ENCODE results near the gene ZXDC. TPM values are rescaled to one million over a fixed set of nuclear protein-coding genes. Genes with fewer than 3 reads are reported as not detected.

ZXDC gene
- total RNA-seq, 4 donors from 2014 or later, result 40.5 to 97.5 (median 61.2) TPM

DNA sequence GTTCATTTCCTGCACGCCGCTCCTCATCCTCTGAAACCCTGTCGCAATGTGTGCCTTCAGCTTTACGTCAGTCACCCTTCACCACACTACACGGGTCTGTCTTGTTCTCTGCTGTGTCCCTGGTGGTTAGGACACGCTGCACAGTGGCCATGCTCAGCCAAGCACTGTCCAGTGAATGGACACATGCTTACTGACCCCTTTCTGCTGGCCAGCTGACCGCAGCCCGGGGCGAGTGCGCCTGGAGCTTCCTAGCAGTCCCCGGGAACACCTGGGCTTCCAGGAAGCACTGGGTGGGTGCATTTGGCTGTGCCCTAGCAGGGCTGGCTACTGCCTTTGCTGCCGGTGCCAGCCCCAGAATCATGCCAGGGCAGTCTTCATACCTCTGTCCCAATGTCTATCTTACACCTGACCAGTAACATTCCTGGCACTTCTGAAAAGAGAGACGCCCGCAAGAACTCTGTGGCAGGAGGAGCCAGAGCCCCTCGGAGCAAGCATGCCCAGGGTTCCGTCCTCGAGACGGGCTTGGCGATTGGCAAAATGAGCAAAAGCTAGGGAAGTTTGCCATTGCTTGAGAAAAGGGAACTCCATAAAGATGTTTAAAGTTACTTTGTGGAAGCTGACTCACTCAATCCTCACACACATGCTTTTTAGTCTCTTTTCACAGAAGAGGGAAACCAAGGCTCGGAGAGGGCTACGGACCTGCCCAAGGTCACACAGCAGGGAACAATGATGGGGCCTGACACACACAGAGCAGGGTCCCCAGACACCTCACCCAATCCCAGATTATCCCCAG is 15.7 kb upstream of the ZXDC start:
- H3K4me1 ChIP-seq, result peaks cover 7% of the 10 kb centered on the region
- H3K27me3 ChIP-seq, result no peaks in the 10 kb centered on the region
- H3K27ac ChIP-seq, result no peak overlapping the region
- no peaks in the 10 kb centered on the region for H3K36me3 ChIP-seq
- DNase-seq (ENCODE audit: low spot score in 2 of 2), result no peak
- WGBS, result 86% methylated on average over 20 of the region's 21 CpGs
- H3K9me3 ChIP-seq, result no peaks in the 10 kb centered on the region
- H3K4me3 ChIP-seq, result no peak overlapping the region
- TF ChIP-seq, protein P1, sequence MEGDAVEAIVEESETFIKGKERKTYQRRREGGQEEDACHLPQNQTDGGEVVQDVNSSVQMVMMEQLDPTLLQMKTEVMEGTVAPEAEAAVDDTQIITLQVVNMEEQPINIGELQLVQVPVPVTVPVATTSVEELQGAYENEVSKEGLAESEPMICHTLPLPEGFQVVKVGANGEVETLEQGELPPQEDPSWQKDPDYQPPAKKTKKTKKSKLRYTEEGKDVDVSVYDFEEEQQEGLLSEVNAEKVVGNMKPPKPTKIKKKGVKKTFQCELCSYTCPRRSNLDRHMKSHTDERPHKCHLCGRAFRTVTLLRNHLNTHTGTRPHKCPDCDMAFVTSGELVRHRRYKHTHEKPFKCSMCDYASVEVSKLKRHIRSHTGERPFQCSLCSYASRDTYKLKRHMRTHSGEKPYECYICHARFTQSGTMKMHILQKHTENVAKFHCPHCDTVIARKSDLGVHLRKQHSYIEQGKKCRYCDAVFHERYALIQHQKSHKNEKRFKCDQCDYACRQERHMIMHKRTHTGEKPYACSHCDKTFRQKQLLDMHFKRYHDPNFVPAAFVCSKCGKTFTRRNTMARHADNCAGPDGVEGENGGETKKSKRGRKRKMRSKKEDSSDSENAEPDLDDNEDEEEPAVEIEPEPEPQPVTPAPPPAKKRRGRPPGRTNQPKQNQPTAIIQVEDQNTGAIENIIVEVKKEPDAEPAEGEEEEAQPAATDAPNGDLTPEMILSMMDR (IDR thresholded peaks at IDR 0.05), result no peak
- no peak for TF ChIP-seq POLR2AphosphoS5 (IDR thresholded peaks at IDR 0.05)
- no peak for TF ChIP-seq EP300 (IDR thresholded peaks at IDR 0.05)
- no peak for TF ChIP-seq POLR2A (IDR thresholded peaks at IDR 0.05)

DNA sequence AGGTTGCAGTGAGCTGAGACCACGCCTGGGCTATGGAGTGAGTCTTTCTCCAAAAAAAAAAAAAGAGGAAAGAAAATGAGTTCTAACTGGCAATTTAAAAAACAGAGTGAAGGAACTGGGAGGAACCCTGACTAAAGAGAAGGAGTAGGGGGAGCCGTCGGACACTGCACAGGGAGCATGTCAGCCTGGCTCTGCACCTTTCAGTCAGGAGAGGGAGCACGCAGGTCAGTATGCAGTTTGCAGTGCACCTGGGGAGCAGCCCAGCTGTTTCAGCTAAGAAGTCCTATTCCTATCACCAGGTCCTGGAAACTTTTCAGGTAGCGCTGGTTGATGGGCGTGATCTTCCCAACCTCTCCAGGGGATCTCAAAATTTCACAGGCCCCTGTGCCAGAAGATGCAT is 14.9 kb upstream of the ZXDC start:
- TF ChIP-seq POLR2AphosphoS5 (IDR thresholded peaks at IDR 0.05) (no peak), EP300 (IDR thresholded peaks at IDR 0.05) (no peak), POLR2A (IDR thresholded peaks at IDR 0.05) (no peak)
- TF ChIP-seq, protein P1 (IDR thresholded peaks at IDR 0.05), result no peak
- 76% methylated on average over 6 of the region's 6 CpGs for WGBS
- H3K27me3 ChIP-seq, result no peaks in the 10 kb centered on the region

DNA sequence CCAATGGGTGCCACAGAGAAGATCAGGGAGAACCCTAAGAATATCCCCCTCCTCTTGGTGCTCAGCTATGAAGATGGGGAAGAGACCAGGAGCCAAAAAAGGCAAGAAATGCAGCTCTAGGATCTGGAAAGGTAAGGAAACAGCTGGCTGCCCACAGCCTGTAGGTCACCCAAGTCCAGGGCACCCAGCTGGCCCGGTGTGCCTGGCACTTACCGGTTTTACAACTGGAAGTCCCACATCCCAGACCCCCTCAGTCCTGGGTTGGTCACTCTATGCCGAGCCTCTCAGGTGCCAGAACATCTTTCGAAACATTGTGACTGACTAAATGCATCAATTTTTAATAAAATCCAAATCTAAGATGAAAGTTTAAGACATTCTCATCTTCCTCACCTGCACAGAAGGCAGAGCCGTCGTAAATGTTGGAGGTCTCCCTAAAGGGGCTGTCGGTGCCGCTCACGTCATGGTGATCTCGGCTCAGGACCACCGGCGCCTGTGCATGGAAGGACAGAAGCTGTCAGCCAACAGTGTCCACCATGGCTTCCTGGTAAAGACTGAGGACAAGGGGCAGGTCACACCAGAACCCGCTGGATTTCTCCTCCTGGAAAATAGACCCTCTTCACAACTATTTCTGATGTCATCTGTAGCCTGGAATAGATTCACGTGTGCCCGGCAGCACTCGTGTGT is 13.3 kb upstream of the ZXDC start:
- no peak overlapping the region for H3K4me3 ChIP-seq
- no peaks in the 10 kb centered on the region for H3K36me3 ChIP-seq
- no peaks in the 10 kb centered on the region for H3K9me3 ChIP-seq
- no peak for TF ChIP-seq POLR2AphosphoS5 (IDR thresholded peaks at IDR 0.05)
- TF ChIP-seq, protein P1 (IDR thresholded peaks at IDR 0.05), result no peak
- no peak for TF ChIP-seq EP300 (IDR thresholded peaks at IDR 0.05)
- no peak for TF ChIP-seq POLR2A (IDR thresholded peaks at IDR 0.05)
- DNase-seq (ENCODE audit: low spot score in 2 of 2), result peak in 1 of 2 donors; percentile 51
- H3K27me3 ChIP-seq, result no peaks in the 10 kb centered on the region
- WGBS, result 85% methylated on average over 16 of the region's 16 CpGs
- H3K27ac ChIP-seq, result no peak overlapping the region
- H3K4me1 ChIP-seq, result peaks cover 7% of the 10 kb centered on the region

More for the DNA sequence above, 14.9 kb upstream of the ZXDC start:
- H3K9me3 ChIP-seq, result no peaks in the 10 kb centered on the region
- H3K36me3 ChIP-seq, result no peaks in the 10 kb centered on the region
- H3K27ac ChIP-seq, result no peak overlapping the region
- DNase-seq (ENCODE audit: low spot score in 2 of 2), result no peak
- peaks cover 7% of the 10 kb centered on the region for H3K4me1 ChIP-seq
- no peak overlapping the region for H3K4me3 ChIP-seq

DNA sequence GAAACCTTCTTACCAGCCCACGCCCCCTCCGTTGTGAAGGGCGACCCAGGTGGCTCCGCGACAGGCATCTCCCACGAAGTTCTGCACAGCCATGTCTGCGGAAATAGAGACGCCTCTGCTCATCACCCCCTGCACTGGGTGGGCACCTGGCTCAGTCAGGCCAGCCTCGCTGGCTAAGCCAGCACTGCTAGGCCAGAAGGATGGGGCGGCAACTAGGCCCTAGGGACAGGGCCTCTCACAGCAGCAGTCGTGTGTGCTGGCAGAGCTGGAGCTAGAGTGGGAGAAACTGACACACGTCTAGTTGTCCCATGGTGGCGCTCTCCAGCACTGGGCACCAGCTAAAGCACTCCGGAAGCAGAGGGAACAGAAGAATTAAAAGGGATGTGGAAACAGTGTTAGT is 12.5 kb upstream of the ZXDC start:
- H3K27ac ChIP-seq, result no peak overlapping the region
- WGBS, result 71% methylated on average over 4 of the region's 14 CpGs
- no peak for DNase-seq (ENCODE audit: low spot score in 2 of 2)
- peaks cover 7% of the 10 kb centered on the region for H3K4me1 ChIP-seq
- no peaks in the 10 kb centered on the region for H3K9me3 ChIP-seq
- TF ChIP-seq EP300 (IDR thresholded peaks at IDR 0.05) (no peak), POLR2AphosphoS5 (IDR thresholded peaks at IDR 0.05) (no peak), POLR2A (IDR thresholded peaks at IDR 0.05) (no peak)
- TF ChIP-seq, protein P1 (IDR thresholded peaks at IDR 0.05), result no peak
- no peak overlapping the region for H3K4me3 ChIP-seq
- H3K27me3 ChIP-seq, result no peaks in the 10 kb centered on the region
- no peaks in the 10 kb centered on the region for H3K36me3 ChIP-seq

DNA sequence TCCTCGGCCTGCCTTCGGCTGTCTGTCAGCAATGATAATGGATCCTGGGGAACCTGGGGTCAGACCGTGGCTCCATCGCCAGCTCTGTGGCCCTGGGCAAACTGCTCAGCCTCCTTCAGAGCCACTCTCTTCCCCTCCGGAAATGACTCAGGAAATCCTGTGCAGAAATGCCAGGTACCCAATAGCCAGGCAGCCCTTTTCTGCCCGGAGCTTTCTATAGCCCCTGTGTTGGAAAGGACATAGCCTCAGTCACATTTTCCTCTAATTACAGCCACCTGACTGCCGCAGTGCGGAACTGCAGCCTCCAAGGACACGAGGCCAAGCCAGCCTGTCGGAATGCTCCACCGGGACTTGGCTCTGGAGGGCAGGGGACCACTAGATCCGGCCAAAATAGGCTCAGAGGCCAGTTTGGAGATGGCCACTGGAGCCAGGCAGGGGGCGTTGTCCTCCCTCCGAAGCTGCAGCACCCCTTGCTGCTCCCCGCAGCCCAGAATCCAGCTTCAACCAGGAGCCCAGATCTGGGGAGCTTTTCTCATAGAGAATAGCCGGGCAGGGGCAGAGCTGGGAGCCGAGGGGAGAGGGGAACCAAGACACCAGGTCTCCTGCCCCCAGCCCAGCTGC is 11.6 kb upstream of the ZXDC start:
- Histone ChIP-seq H3K9me3 (no peaks in the 10 kb centered on the region), H3K27ac (no peak overlapping the region), H3K4me3 (no peak overlapping the region), H3K27me3 (no peaks in the 10 kb centered on the region), H3K36me3 (no peaks in the 10 kb centered on the region), H3K4me1 (peaks cover 7% of the 10 kb centered on the region)
- WGBS, result 47% methylated on average over 8 of the region's 17 CpGs
- no peak for TF ChIP-seq POLR2AphosphoS5 (IDR thresholded peaks at IDR 0.05)
- TF ChIP-seq, protein P1 (IDR thresholded peaks at IDR 0.05), result peak in 1 of 2 donors; percentile 30
- peak in 1 of 2 donors; percentile 62 for DNase-seq (ENCODE audit: low spot score in 2 of 2)

Measured in suprapubic skin (tissue), 4 donors.